ENCODE data around the gene PLK2.

The PLK2 gene

DNA sequence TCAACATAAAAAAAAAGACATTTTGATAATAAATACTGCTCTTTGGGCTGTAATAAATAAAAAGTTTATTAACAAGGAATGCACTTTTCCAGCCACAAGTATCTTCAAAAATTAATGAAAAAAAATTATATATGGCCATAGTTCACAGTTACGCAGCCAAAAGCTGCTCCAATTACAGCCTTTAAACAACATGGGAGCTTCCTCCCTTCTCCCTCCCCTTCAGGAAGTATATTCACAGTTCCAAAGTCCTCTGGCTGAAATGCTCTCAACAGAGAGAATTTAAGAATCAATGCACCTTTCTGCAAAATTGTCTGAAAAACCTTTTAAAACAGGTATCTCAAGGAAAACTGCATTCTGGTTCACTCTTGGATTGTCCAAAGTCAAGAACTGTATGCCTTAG lies 5.9 kb downstream of the PLK2 start:
- ATAC-seq, result no peak

DNA sequence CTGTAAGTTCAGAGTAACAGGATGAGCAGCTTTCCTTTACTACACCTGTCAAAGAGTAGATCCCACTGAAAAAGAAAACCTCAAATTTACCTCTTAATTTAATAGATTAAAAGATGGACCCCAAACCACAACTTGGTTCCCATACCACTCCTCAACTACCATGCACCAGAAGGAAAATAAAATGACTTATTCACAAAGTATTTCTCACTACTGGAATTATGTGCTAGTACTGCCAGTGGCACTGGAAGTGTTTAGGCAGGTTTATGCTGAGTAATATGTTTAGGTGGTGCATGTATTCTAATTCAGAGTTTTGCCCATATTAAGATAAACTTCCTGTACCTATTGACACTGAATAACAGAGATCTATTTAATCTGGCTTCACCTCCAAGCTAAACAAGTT lies 6.6 kb downstream of the PLK2 start:
- TF ChIP-seq, protein P1, sequence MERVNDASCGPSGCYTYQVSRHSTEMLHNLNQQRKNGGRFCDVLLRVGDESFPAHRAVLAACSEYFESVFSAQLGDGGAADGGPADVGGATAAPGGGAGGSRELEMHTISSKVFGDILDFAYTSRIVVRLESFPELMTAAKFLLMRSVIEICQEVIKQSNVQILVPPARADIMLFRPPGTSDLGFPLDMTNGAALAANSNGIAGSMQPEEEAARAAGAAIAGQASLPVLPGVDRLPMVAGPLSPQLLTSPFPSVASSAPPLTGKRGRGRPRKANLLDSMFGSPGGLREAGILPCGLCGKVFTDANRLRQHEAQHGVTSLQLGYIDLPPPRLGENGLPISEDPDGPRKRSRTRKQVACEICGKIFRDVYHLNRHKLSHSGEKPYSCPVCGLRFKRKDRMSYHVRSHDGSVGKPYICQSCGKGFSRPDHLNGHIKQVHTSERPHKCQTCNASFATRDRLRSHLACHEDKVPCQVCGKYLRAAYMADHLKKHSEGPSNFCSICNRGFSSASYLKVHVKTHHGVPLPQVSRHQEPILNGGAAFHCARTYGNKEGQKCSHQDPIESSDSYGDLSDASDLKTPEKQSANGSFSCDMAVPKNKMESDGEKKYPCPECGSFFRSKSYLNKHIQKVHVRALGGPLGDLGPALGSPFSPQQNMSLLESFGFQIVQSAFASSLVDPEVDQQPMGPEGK (CRISPR knock-in tag; IDR thresholded peaks at IDR 0.05; ENCODE audit: borderline replicate concordance), result peak; percentile 43; the same call in 1 of the 2 replicates
- no peak for TF ChIP-seq ZNF565 (CRISPR knock-in tag; conservative IDR thresholded peaks at IDR 0.05; ENCODE audit: low read depth)
- TF ChIP-seq RARB (CRISPR knock-in tag; IDR thresholded peaks at IDR 0.05), result 0 out of 2 replicates have a peak, but pooled peaks have one; percentile 23
- TF ChIP-seq, protein P2, sequence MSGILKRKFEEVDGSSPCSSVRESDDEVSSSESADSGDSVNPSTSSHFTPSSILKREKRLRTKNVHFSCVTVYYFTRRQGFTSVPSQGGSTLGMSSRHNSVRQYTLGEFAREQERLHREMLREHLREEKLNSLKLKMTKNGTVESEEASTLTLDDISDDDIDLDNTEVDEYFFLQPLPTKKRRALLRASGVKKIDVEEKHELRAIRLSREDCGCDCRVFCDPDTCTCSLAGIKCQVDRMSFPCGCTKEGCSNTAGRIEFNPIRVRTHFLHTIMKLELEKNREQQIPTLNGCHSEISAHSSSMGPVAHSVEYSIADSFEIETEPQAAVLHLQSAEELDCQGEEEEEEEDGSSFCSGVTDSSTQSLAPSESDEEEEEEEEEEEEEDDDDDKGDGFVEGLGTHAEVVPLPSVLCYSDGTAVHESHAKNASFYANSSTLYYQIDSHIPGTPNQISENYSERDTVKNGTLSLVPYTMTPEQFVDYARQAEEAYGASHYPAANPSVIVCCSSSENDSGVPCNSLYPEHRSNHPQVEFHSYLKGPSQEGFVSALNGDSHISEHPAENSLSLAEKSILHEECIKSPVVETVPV (CRISPR knock-in tag; IDR thresholded peaks at IDR 0.05), result 0 out of 2 replicates have a peak, but pooled peaks have one; percentile 6
- TF ChIP-seq ZC3H10 (CRISPR knock-in tag; IDR thresholded peaks at IDR 0.05), result peak; percentile 23; the same call in 1 of the 2 replicates
- ATAC-seq, result no peak

More for the DNA sequence above, 5.9 kb downstream of the PLK2 start:
- no peak for TF ChIP-seq ZFP30 (CRISPR knock-in tag; IDR thresholded peaks at IDR 0.05)
- TF ChIP-seq RARB (CRISPR knock-in tag; IDR thresholded peaks at IDR 0.05), result no peak
- no peak for TF ChIP-seq PPARA (CRISPR knock-in tag; IDR thresholded peaks at IDR 0.05; ENCODE audit: borderline replicate concordance)
- TF ChIP-seq ARNTL (CRISPR knock-in tag; IDR thresholded peaks at IDR 0.05; ENCODE audit: borderline replicate concordance, low read depth), result no peak
- no peak for TF ChIP-seq ESRRG (CRISPR knock-in tag; IDR thresholded peaks at IDR 0.05)
- TF ChIP-seq GLIS3 (CRISPR knock-in tag; IDR thresholded peaks at IDR 0.05), result no peak
- no peak for TF ChIP-seq OSR1 (CRISPR knock-in tag; IDR thresholded peaks at IDR 0.05)
- TF ChIP-seq ZNF8 (CRISPR knock-in tag; IDR thresholded peaks at IDR 0.05), result no peak

DNA sequence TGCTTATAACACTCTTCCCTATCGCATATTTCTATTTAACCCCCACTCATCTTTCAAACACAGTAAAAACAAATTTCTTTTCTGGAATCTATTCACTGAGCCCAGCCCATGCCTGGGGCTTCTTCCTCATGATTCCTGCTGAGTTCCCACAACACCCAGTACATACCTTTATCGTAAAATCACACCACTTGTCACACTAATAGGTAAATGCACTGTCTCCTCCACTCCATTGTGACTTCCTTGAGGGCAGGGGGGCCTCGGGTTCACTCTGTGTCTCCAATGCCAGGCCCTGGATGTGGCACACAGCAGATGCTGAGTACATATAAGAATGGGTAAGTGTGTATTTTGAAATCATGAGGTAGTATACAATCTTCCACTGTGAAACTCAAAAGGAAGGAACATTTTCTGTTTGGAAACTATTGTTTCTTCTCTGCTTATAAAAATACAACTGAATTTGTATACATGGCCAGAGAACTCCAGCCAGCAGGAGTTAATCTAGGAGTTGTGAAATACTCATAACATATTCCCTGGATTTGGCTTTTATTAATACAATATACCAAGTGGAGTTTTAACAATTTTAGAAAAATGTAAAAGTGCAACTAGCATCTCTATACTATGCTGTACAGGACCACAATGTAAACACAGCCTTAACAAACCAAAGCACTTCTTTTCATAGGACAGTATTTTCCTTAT lies 7.2 kb downstream of the PLK2 start:
- TF ChIP-seq GLIS3 (CRISPR knock-in tag; IDR thresholded peaks at IDR 0.05) (no peak; the same call in 1 of the 2 replicates), ESRRG (CRISPR knock-in tag; IDR thresholded peaks at IDR 0.05) (no peak), ARNTL (CRISPR knock-in tag; IDR thresholded peaks at IDR 0.05; ENCODE audit: borderline replicate concordance, low read depth) (no peak), CSDC2 (CRISPR knock-in tag; IDR thresholded peaks at IDR 0.05) (no peak), ZNF8 (CRISPR knock-in tag; IDR thresholded peaks at IDR 0.05) (no peak), PPARA (CRISPR knock-in tag; IDR thresholded peaks at IDR 0.05; ENCODE audit: borderline replicate concordance) (no peak), ISL1 (CRISPR knock-in tag; IDR thresholded peaks at IDR 0.05) (no peak), TOX (CRISPR knock-in tag; IDR thresholded peaks at IDR 0.05; ENCODE audit: borderline replicate concordance) (peak; percentile 13; the same call in 1 of the 2 replicates), ZNF70 (CRISPR knock-in tag; IDR thresholded peaks at IDR 0.05) (no peak), BACH2 (CRISPR knock-in tag; IDR thresholded peaks at IDR 0.05; ENCODE audit: borderline replicate concordance) (no peak), RARB (CRISPR knock-in tag; IDR thresholded peaks at IDR 0.05) (peak; percentile 6; the same call in 1 of the 2 replicates), ZFP3 (CRISPR knock-in tag; IDR thresholded peaks at IDR 0.05) (no peak), ZC3H10 (CRISPR knock-in tag; IDR thresholded peaks at IDR 0.05) (peak; percentile 34)
- TF ChIP-seq, protein P3, sequence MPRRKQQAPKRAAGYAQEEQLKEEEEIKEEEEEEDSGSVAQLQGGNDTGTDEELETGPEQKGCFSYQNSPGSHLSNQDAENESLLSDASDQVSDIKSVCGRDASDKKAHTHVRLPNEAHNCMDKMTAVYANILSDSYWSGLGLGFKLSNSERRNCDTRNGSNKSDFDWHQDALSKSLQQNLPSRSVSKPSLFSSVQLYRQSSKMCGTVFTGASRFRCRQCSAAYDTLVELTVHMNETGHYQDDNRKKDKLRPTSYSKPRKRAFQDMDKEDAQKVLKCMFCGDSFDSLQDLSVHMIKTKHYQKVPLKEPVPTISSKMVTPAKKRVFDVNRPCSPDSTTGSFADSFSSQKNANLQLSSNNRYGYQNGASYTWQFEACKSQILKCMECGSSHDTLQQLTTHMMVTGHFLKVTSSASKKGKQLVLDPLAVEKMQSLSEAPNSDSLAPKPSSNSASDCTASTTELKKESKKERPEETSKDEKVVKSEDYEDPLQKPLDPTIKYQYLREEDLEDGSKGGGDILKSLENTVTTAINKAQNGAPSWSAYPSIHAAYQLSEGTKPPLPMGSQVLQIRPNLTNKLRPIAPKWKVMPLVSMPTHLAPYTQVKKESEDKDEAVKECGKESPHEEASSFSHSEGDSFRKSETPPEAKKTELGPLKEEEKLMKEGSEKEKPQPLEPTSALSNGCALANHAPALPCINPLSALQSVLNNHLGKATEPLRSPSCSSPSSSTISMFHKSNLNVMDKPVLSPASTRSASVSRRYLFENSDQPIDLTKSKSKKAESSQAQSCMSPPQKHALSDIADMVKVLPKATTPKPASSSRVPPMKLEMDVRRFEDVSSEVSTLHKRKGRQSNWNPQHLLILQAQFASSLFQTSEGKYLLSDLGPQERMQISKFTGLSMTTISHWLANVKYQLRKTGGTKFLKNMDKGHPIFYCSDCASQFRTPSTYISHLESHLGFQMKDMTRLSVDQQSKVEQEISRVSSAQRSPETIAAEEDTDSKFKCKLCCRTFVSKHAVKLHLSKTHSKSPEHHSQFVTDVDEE (CRISPR knock-in tag; IDR thresholded peaks at IDR 0.05), result no peak
- TF ChIP-seq, protein P4, sequence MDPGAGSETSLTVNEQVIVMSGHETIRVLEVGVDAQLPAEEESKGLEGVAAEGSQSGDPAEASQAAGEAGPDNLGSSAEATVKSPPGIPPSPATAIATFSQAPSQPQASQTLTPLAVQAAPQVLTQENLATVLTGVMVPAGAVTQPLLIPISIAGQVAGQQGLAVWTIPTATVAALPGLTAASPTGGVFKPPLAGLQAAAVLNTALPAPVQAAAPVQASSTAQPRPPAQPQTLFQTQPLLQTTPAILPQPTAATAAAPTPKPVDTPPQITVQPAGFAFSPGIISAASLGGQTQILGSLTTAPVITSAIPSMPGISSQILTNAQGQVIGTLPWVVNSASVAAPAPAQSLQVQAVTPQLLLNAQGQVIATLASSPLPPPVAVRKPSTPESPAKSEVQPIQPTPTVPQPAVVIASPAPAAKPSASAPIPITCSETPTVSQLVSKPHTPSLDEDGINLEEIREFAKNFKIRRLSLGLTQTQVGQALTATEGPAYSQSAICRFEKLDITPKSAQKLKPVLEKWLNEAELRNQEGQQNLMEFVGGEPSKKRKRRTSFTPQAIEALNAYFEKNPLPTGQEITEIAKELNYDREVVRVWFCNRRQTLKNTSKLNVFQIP (CRISPR knock-in tag; IDR thresholded peaks at IDR 0.05; ENCODE audit: borderline replicate concordance, low read depth), result peak; percentile 0; the same call in 1 of the 2 replicates
- TF ChIP-seq, protein P1 (CRISPR knock-in tag; IDR thresholded peaks at IDR 0.05; ENCODE audit: borderline replicate concordance), result no peak; the same call in 1 of the 2 replicates
- TF ChIP-seq, protein P2 (CRISPR knock-in tag; IDR thresholded peaks at IDR 0.05), result peak; percentile 9; the same call in 1 of the 2 replicates
- TF ChIP-seq, protein P5, sequence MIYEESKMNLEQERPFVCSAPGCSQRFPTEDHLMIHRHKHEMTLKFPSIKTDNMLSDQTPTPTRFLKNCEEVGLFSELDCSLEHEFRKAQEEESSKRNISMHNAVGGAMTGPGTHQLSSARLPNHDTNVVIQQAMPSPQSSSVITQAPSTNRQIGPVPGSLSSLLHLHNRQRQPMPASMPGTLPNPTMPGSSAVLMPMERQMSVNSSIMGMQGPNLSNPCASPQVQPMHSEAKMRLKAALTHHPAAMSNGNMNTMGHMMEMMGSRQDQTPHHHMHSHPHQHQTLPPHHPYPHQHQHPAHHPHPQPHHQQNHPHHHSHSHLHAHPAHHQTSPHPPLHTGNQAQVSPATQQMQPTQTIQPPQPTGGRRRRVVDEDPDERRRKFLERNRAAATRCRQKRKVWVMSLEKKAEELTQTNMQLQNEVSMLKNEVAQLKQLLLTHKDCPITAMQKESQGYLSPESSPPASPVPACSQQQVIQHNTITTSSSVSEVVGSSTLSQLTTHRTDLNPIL (CRISPR knock-in tag; IDR thresholded peaks at IDR 0.05; ENCODE audit: low read depth), result no peak; the same call in 1 of the 2 replicates
- ATAC-seq, result peak; percentile 13
